ENCODE measurements around the gene EIF2AK3.
"Not testable (repeated sequence)": the region's sequence is repeated elsewhere in the genome, so short reads cannot be mapped to it uniquely, and the experiment has no call there.

EIF2AK3 gene

GRCh38 chr2:88632569-88632968 is 5.3 kb upstream of the EIF2AK3 start:
- DNase-seq = no peak

GRCh38 chr2:88628571-88628939 is 1.3 kb upstream of the EIF2AK3 start:
- no peak for DNase-seq

- no peak for DNase-seq
Observed at GRCh38 chr2:88627856-88628570, 749 bp upstream of the EIF2AK3 start.

GRCh38 chr2:88626171-88627054 is 851 bp downstream of the EIF2AK3 start:
- DNase-seq = no peak

- DNase-seq = no peak
Observed at GRCh38 chr2:88624477-88624876, 2.8 kb downstream of the EIF2AK3 start.

GRCh38 chr2:88623831-88624465 is 3.3 kb downstream of the EIF2AK3 start:
- DNase-seq = not testable (repeated sequence)

GRCh38 chr2:88622307-88622706 is 5.0 kb downstream of the EIF2AK3 start:
- no peak for DNase-seq

- no peak for DNase-seq
Observed at GRCh38 chr2:88621432-88621831, 5.8 kb downstream of the EIF2AK3 start.

- no peak for DNase-seq
Observed at GRCh38 chr2:88620015-88620414, 7.2 kb downstream of the EIF2AK3 start.

GRCh38 chr2:88615822-88616221 is 11.4 kb downstream of the EIF2AK3 start:
- no peak for DNase-seq

GRCh38 chr2:88614497-88615157 is 12.6 kb downstream of the EIF2AK3 start:
- DNase-seq = no peak

- no peak for DNase-seq
Observed at GRCh38 chr2:88613921-88614320, 13.3 kb downstream of the EIF2AK3 start.

GRCh38 chr2:88608184-88608583 is 19.1 kb downstream of the EIF2AK3 start:
- DNase-seq = no peak

- no peak for DNase-seq
Observed at GRCh38 chr2:88607416-88607815, 19.8 kb downstream of the EIF2AK3 start.

GRCh38 chr2:88606371-88607030 is 20.8 kb downstream of the EIF2AK3 start:
- DNase-seq = no peak

- DNase-seq = no peak
Observed at GRCh38 chr2:88603146-88603545, 24.1 kb downstream of the EIF2AK3 start.

- DNase-seq = no peak
Observed at GRCh38 chr2:88602022-88602421, 25.2 kb downstream of the EIF2AK3 start.

GRCh38 chr2:88601286-88601685 is 26.0 kb downstream of the EIF2AK3 start:
- DNase-seq = no peak

- peak; percentile 38 for DNase-seq
Observed at GRCh38 chr2:88600038-88600465, 27.2 kb downstream of the EIF2AK3 start.

GRCh38 chr2:88599527-88599926 is 27.7 kb downstream of the EIF2AK3 start:
- no peak for DNase-seq

- no peak for DNase-seq
Observed at GRCh38 chr2:88597168-88597567, 30.1 kb downstream of the EIF2AK3 start.

- DNase-seq = no peak
Observed at GRCh38 chr2:88596141-88596830, 31.0 kb downstream of the EIF2AK3 start.
